Esophagus muscularis mucosa (tissue), 4 donors: ENCODE measurements around the gene ZBTB4.

Experiments
- CTCF ChIP-seq, 3 experiments: fragments of 200-600 bp in 2 of 3; fragments of 450-650 bp in 1 of 3; sonication (generic) in 2 of 3; IDR thresholded peaks; one replicate each; pipeline ENCODE4 v1.5.1; 2017 to 2019; ENCODE audit warnings: antibody characterized with exemption in 3 of 3, mild to moderate bottlenecking in 2 of 3, moderate library complexity in 1 of 3
- EP300 ChIP-seq: sonication (generic); formaldehyde crosslinking; IDR thresholded peaks from one replicate; pipeline ENCODE4 v1.6.1; 2017; ENCODE audit warnings: antibody characterized with exemption
- POLR2A ChIP-seq: fragments of 450-650 bp; IDR thresholded peaks from one replicate; pipeline ENCODE4 v1.6.1; 2017; ENCODE audit warnings: antibody characterized with exemption, moderate library complexity, mild to moderate bottlenecking, low read depth
- POLR2AphosphoS5 ChIP-seq, 2 donors: sonication (generic); formaldehyde crosslinking; IDR thresholded peaks; one replicate each; pipeline ENCODE4 v1.6.1; 2017; ENCODE audit warnings: antibody characterized with exemption in 2 of 2

DNA sequence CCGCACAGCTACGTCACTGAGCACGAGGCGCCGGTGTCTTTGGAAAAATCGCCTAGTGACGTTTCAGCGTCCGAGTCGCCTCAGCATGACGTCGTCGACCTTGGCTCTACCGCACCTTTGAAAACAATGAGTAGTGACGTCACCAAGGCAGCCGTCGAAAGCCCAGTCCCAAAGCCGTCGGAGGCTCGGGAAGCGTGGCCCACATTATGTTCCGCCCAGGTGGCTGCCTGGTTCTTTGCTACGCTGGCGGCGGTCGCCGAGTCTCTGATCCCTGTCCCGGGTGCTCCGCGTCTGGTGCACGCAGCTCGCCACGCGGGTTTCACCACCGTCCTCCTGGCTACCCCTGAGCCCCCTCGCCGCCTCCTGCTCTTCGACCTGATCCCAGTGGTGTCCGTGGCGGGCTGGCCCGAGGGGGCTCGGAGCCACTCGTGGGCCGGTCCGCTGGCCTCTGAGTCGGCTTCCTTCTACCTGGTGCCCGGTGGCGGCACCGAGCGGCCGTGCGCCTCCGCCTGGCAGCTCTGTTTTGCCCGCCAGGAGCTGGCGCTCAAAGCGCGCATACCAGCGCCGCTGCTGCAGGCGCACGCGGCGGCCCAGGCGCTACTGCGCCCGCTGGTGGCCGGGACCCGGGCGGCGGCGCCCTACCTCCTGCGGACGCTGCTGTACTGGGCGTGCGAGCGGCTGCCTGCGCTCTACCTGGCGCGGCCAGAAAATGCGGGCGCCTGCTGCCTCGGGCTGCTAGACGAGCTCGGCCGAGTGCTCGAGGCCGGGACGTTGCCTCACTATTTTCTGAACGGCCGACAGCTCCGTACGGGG is 42.7 kb downstream of the ZBTB4 start:
- TF ChIP-seq CTCF (IDR thresholded peaks at IDR 0.05) (peak; percentile 92 to 96 (median 93)), POLR2AphosphoS5 (IDR thresholded peaks at IDR 0.05) (peak; percentile 54 to 58), POLR2A (no peak), EP300 (no peak)
